Neuronal stem cell (in vitro differentiated cells): ENCODE data around the gene BTRC.
"Not testable (repeated sequence)": the region's sequence is repeated elsewhere in the genome, so short reads cannot be mapped to it uniquely, and the experiment has no call there.

ENCODE experiments used
- DNase-seq: peaks from one replicate; pipeline ENCODE4 v3.0.0-alpha.2; 2013; ENCODE audit warnings: low spot score
- H2AFZ ChIP-seq: one replicate; pipeline ENCODE4 v1.6.1; 2013; ENCODE audit warnings: mild to moderate bottlenecking, low read length, inconsistent platforms
- H2AK5ac ChIP-seq: 2 replicates; pipeline ENCODE4 v1.6.1; 2013; ENCODE audit warnings: low read depth, mild to moderate bottlenecking, inconsistent platforms, low read length, moderate library complexity, mixed read lengths
- H2BK120ac ChIP-seq: 2 replicates; pipeline ENCODE4 v1.6.1; 2013; ENCODE audit warnings: low read depth, mild to moderate bottlenecking, inconsistent platforms, low read length, moderate library complexity, mixed read lengths
- H2BK12ac ChIP-seq: one replicate; pipeline ENCODE4 v1.6.1; 2013; ENCODE audit warnings: low read length, inconsistent platforms
- H2BK15ac ChIP-seq: 2 replicates; pipeline ENCODE4 v1.6.1; 2013; ENCODE audit warnings: mild to moderate bottlenecking, low read length, inconsistent platforms, mixed read lengths
- H2BK5ac ChIP-seq: one replicate; pipeline ENCODE4 v1.6.1; 2013; ENCODE audit warnings: inconsistent platforms, mild to moderate bottlenecking, low read length, moderate library complexity
- H3K14ac ChIP-seq: one replicate; pipeline ENCODE4 v1.6.1; 2013; ENCODE audit warnings: low read length, inconsistent platforms
- H3K18ac ChIP-seq: 2 replicates; pipeline ENCODE4 v1.6.1; 2013; ENCODE audit warnings: low read length, inconsistent platforms
- H3K23ac ChIP-seq: 2 replicates; pipeline ENCODE4 v1.6.1; 2013; ENCODE audit warnings: low read depth, mild to moderate bottlenecking, mixed read lengths, low read length, inconsistent platforms; ENCODE audit not compliant: poor library complexity
- H3K27ac ChIP-seq: replicated peaks from 3 replicates; pipeline ENCODE4 v1.5.1; 2013; ENCODE audit warnings: low read length, inconsistent platforms
- H3K27me3 ChIP-seq, 3 experiments: 2 replicates each; pipeline ENCODE4 v1.6.1; 2013; ENCODE audit warnings: low read length in 3 of 3, mild to moderate bottlenecking in 2 of 3, inconsistent platforms in 1 of 3, low read depth in 1 of 3, mixed read lengths in 1 of 3, moderate library complexity in 1 of 3; ENCODE audit not compliant: control insufficient read depth in 3 of 3, insufficient read depth in 3 of 3
- H3K36me3 ChIP-seq, 2 donors: replicated peaks in 1 of 2; 2 replicates each; pipeline ENCODE4 v1.6.1; 2013; ENCODE audit warnings: low read length in 2 of 2; ENCODE audit not compliant: control insufficient read depth in 2 of 2, insufficient read depth in 2 of 2
- H3K4ac ChIP-seq: 2 replicates; pipeline ENCODE4 v1.6.1; 2013; ENCODE audit warnings: inconsistent platforms, mild to moderate bottlenecking, low read length, moderate library complexity
- H3K4me1 ChIP-seq, 2 donors: 1 replicate in 1 of 2; 2 replicates in 1 of 2; pipeline ENCODE4 v1.6.1; 2013; ENCODE audit warnings: low read length in 2 of 2, low read depth in 1 of 2; ENCODE audit not compliant: control insufficient read depth in 2 of 2, insufficient read depth in 1 of 2
- H3K4me2 ChIP-seq: one replicate; pipeline ENCODE4 v1.6.1; 2013; ENCODE audit warnings: mild to moderate bottlenecking, low read length, inconsistent platforms; ENCODE audit not compliant: insufficient read depth, poor library complexity, severe bottlenecking
- H3K4me3 ChIP-seq, 2 donors: 2 replicates each; pipeline ENCODE4 v1.5.1; 2013; ENCODE audit warnings: low read length in 2 of 2, mild to moderate bottlenecking in 2 of 2, inconsistent platforms in 1 of 2, moderate library complexity in 1 of 2
- H3K79me1 ChIP-seq: one replicate; pipeline ENCODE4 v1.6.1; 2013; ENCODE audit warnings: low read depth, mild to moderate bottlenecking, inconsistent platforms, low read length, moderate library complexity
- H3K9ac ChIP-seq: one replicate; pipeline ENCODE4 v1.6.1; 2013; ENCODE audit warnings: mild to moderate bottlenecking, low read depth, low read length, inconsistent platforms; ENCODE audit not compliant: poor library complexity
- H3K9me3 ChIP-seq, 2 donors: replicated peaks in 1 of 2; 2 replicates each; pipeline versions ENCODE3 to v1.6.1; 2013; ENCODE audit warnings: low read length in 2 of 2, mild to moderate bottlenecking in 2 of 2, inconsistent platforms in 1 of 2, low read depth in 1 of 2, mixed read lengths in 1 of 2, moderate library complexity in 1 of 2; ENCODE audit not compliant: control insufficient read depth in 2 of 2, insufficient read depth in 1 of 2
- H4K8ac ChIP-seq: one replicate; pipeline ENCODE4 v1.6.1; 2013; ENCODE audit warnings: low read depth, mild to moderate bottlenecking, inconsistent platforms, low read length, moderate library complexity
- H4K91ac ChIP-seq: one replicate; pipeline ENCODE4 v1.6.1; 2013; ENCODE audit warnings: low read length, low read depth, mild to moderate bottlenecking, inconsistent platforms; ENCODE audit not compliant: poor library complexity
- WGBS, 2 donors: extraction: QIAGEN DNeasy Blood & Tissue Kit; methylation state at CpG; one replicate each; pipeline ENCODE4 v1.1.7; 2013; ENCODE audit warnings: missing lambda C conversion rate in 2 of 2, mixed read lengths in 1 of 2; ENCODE audit not compliant: insufficient read length in 2 of 2, insufficient replicate concordance in 1 of 2; ENCODE audit errors: extremely low coverage in 2 of 2; 5-methylcytosine and 5-hydroxymethylcytosine counted together

Gene BTRC

GRCh38 chr10:101358706-101359300 lies 4.8 kb downstream of the BTRC start:
- Histone ChIP-seq H4K91ac (no peak overlapping the region), H3K18ac (no peak overlapping the region), H3K14ac (no peak overlapping the region), H2AK5ac (no peak overlapping the region), H3K79me1 (peaks cover 2% of the 10 kb centered on the region), H3K4me1 (peaks cover 0 to 4% of the 10 kb centered on the region in 2 donors), H4K8ac (no peak overlapping the region), H2BK15ac (no peak overlapping the region), H3K4me2 (no peak overlapping the region), H3K27me3 (no peaks in the 10 kb centered on the region), H3K9ac (no peak overlapping the region), H3K4ac (no peak overlapping the region), H3K4me3 (no peak overlapping the region), H3K27ac (no peak overlapping the region), H3K23ac (no peak overlapping the region), H2BK120ac (no peak overlapping the region), H2AFZ (no peak overlapping the region), H2BK12ac (no peak overlapping the region), H3K36me3 (peaks cover 0 to 4% of the 10 kb centered on the region in 2 donors), H2BK5ac (no peak overlapping the region), H3K9me3 (no peaks in the 10 kb centered on the region)
- DNase-seq, result no peak
- WGBS, 2 donors, result no CpG with 5 or more reads among the region's 5 CpGs

GRCh38 chr10:101360090-101360489 lies 6.1 kb downstream of the BTRC start:
- not testable (repeated sequence) for H3K4ac ChIP-seq, H3K36me3 ChIP-seq, H2BK15ac ChIP-seq, H3K27me3 ChIP-seq, H3K9ac ChIP-seq, H3K4me2 ChIP-seq, H3K23ac ChIP-seq, H3K14ac ChIP-seq, H4K8ac ChIP-seq, H3K79me1 ChIP-seq, H2AK5ac ChIP-seq, H2BK12ac ChIP-seq, H3K27ac ChIP-seq, H2BK120ac ChIP-seq, H4K91ac ChIP-seq, H2BK5ac ChIP-seq, H3K4me1 ChIP-seq, H2AFZ ChIP-seq, H3K18ac ChIP-seq, DNase-seq, H3K4me3 ChIP-seq, H3K9me3 ChIP-seq
- no CpG with 5 or more reads among the region's 8 CpGs for WGBS, 2 donors

- no CpG with 5 or more reads among the region's 4 CpGs for WGBS, 2 donors
- not testable (repeated sequence) for H2BK5ac ChIP-seq, H3K36me3 ChIP-seq, H3K23ac ChIP-seq, H3K79me1 ChIP-seq, H4K91ac ChIP-seq, DNase-seq, H2AK5ac ChIP-seq, H3K18ac ChIP-seq, H2AFZ ChIP-seq, H3K9me3 ChIP-seq, H3K27me3 ChIP-seq, H2BK15ac ChIP-seq, H3K14ac ChIP-seq, H2BK12ac ChIP-seq, H3K4me1 ChIP-seq, H4K8ac ChIP-seq, H2BK120ac ChIP-seq, H3K4me3 ChIP-seq, H3K4me2 ChIP-seq, H3K27ac ChIP-seq, H3K4ac ChIP-seq, H3K9ac ChIP-seq
Measured at GRCh38 chr10:101360841-101361240, 6.9 kb downstream of the BTRC start.

- Histone ChIP-seq H2AK5ac (no peak overlapping the region), H3K36me3 (no peaks in the 10 kb centered on the region), H2AFZ (no peak overlapping the region), H2BK120ac (no peak overlapping the region), H3K4me1 (no peaks in the 10 kb centered on the region), H4K91ac (no peak overlapping the region), H3K23ac (no peak overlapping the region), H3K9me3 (no peaks in the 10 kb centered on the region), H3K14ac (no peak overlapping the region), H3K27ac (no peak overlapping the region), H3K27me3 (no peaks in the 10 kb centered on the region), H3K4me3 (no peak overlapping the region), H3K79me1 (peaks cover 4% of the 10 kb centered on the region), H3K18ac (no peak overlapping the region), H3K4me2 (no peak overlapping the region), H2BK15ac (no peak overlapping the region), H2BK12ac (no peak overlapping the region), H2BK5ac (no peak overlapping the region), H3K9ac (no peak overlapping the region), H4K8ac (no peak overlapping the region), H3K4ac (no peak overlapping the region)
- no peak for DNase-seq
- WGBS, 2 donors, result no CpG with 5 or more reads among the region's 2 CpGs
Measured at GRCh38 chr10:101363850-101364400, 10.0 kb downstream of the BTRC start.
